Skeletal muscle tissue (tissue), 4 donors: ENCODE results near the gene COX7A2L. TPM values are rescaled to one million over a fixed set of nuclear protein-coding genes. Genes with fewer than 3 reads are reported as not detected.
"Not testable (repeated sequence)": the region's sequence is repeated elsewhere in the genome, so short reads cannot be mapped to it uniquely, and the experiment has no call there.

Source experiments
- H3K27ac ChIP-seq: one replicate; pipeline ENCODE4 v1.7.0; 2013; ENCODE audit warnings: mild to moderate bottlenecking, low read depth, low read length, inconsistent platforms
- H3K27me3 ChIP-seq, 3 donors: one replicate each; pipeline ENCODE4 v1.7.0; 2013; ENCODE audit warnings: low read length in 3 of 3; ENCODE audit not compliant: control insufficient read depth in 3 of 3, insufficient read depth in 3 of 3
- H3K36me3 ChIP-seq, 3 donors: one replicate each; pipeline ENCODE4 v1.7.0; 2013; ENCODE audit warnings: low read length in 3 of 3; ENCODE audit not compliant: control insufficient read depth in 3 of 3, insufficient read depth in 3 of 3
- H3K4me1 ChIP-seq, 3 donors: one replicate each; pipeline ENCODE4 v1.7.0; 2013; ENCODE audit warnings: low read length in 3 of 3, mild to moderate bottlenecking in 3 of 3; ENCODE audit not compliant: control insufficient read depth in 3 of 3, insufficient read depth in 3 of 3
- H3K4me3 ChIP-seq, 3 donors: one replicate each; pipeline ENCODE4 v1.7.0; 2013; ENCODE audit warnings: low read length in 3 of 3
- H3K9ac ChIP-seq, 3 donors: one replicate each; pipeline ENCODE4 v1.7.0; 2013; ENCODE audit warnings: low read length in 3 of 3, mild to moderate bottlenecking in 3 of 3, moderate library complexity in 2 of 3, low read depth in 1 of 3
- H3K9me3 ChIP-seq, 3 donors: one replicate each; pipeline ENCODE4 v1.7.0; 2013; ENCODE audit warnings: low read length in 3 of 3; ENCODE audit not compliant: control insufficient read depth in 3 of 3
- total RNA-seq: library from RNA; depleted of rRNA; stranded (reverse); fragments of >200 nt; gene quantifications from one replicate; pipeline ENCODE4 v1.2.3, GENCODE V29; 2014
- donor health status: Osteomylitis.

The COX7A2L gene, protein sequence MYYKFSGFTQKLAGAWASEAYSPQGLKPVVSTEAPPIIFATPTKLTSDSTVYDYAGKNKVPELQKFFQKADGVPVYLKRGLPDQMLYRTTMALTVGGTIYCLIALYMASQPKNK
- 180 TPM for total RNA-seq

DNA sequence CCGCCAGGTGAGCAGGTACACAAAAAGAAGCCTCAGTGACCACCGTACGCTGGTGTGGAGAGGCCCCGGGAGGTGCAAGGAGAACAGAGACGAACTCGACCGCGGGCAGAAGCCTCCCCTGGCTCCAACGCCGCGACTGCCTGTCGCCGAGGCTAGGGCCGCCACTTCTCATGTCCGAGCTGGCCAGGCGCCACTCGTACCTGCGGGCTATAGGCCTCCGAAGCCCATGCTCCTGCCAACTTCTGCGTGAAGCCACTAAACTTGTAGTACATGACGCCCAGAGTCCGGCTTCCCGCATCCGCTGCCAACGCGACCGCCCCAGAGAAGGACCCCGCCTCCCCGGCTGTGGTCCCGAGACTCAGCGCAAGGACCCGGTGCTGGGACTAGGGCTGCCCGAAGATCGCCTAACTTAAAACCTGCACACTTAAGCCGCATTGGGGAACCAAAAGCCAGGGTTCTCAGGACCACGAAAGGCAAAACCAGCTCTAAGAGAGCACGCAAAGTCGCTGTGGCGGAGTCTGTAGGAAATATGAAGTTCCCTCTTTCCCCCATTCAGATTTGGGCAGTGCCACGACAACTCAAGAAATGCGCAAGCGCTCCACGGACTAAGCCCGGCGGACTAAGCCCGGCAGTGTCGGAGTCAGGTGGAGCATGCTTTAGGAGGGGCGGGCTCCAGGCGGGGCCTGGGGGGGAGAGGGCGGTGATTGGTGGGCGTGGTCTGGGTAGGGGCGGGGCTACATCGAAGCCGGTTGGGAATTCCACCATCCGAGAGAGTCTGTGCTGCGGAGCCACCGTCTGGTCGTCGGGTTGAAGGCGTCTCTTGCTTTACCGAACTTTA is at the start of gene COX7A2L:
TSS of gene COX7A2L (minus strand) at position 328 of the 838 bp plus-strand sequence. CDS start at position 272, 56 bp downstream.
- H3K9me3 ChIP-seq, result no peaks in the 10 kb centered on the region
- peak within 1 kb of the TSS; percentile 93 to 99 (median 99) for H3K4me3 ChIP-seq
- H3K27me3 ChIP-seq, result no peaks in the 10 kb centered on the region
- peak within 1 kb of the TSS; percentile 95 for H3K27ac ChIP-seq
- peak within 1 kb of the TSS; percentile 97 to 99 (median 99) for H3K9ac ChIP-seq
- H3K4me1 ChIP-seq, result peaks cover 18 to 29% (median 25%) of the 10 kb centered on the region in 3 donors
- peaks cover 0 to under 1% (median 0%) of the 10 kb centered on the region in 3 donors for H3K36me3 ChIP-seq

DNA sequence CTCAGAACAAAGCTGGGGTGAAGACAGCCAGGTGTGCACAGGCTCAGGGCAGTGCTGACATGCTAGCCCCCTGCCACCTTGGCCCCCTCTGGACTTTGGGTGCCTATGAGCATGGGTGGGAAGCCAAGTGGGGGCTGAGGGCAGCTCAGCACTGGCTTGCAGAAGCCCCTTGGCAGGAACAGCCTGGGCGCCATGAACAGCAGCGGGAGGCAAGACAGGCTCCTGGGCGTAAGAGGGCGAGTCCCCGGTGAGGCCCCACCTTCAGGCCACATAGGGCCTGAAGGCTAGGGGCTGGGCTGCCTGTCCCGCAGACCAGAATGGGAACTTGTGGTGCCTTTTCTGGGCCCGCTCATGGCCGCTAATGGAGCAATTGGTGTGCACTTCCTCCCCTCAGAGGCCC is 47.0 kb upstream of the COX7A2L start:
- Histone ChIP-seq H3K9me3 (no peaks in the 10 kb centered on the region), H3K9ac (no peak overlapping the region), H3K27me3 (no peaks in the 10 kb centered on the region), H3K27ac (no peak overlapping the region), H3K4me3 (no peak overlapping the region), H3K36me3 (no peaks in the 10 kb centered on the region), H3K4me1 (no peaks in the 10 kb centered on the region)

DNA sequence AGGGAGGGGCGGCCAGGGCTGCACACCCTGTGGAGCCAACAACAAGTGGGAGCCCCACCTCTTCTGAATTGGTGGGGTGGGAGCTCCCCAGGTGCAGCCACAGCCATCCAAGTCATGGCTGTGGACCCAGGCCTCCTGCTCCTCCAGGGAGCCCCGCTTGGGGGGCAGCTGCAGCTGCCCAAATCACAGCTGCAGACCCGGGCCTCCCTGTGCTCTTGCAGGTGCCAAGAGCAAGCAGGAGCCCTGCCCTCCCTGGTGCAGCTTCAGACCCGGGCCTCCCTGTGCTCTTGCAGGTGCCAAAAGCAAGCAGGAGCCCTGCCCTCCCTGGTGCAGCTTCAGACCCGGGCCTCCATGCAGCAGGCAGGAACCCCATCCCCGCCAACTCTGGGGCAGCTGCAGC is 46.5 kb upstream of the COX7A2L start:
- Histone ChIP-seq H3K9ac (no peak overlapping the region), H3K4me1 (no peaks in the 10 kb centered on the region), H3K27ac (no peak overlapping the region), H3K36me3 (no peaks in the 10 kb centered on the region), H3K9me3 (no peaks in the 10 kb centered on the region), H3K4me3 (no peak overlapping the region), H3K27me3 (no peaks in the 10 kb centered on the region)

DNA sequence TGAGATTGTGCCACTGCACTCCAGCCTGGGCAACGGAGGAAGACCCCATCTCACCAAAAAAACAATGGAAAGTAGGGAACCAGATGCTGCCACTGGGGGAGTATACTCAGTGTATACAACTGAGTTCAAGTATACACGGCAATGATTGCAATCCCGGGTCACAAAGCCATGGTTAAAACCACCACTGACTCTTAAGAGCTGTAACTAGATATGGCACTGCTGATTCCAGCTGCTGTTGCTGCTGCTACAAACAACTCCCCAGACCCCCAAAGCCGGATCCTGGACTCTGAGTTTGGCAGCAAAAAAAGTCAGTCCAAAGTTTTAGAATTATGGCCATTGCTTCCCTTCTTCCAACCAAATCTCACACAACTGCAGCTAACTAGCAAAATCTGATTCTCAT is 43.7 kb upstream of the COX7A2L start:
- no peak overlapping the region for H3K27ac ChIP-seq
- no peaks in the 10 kb centered on the region for H3K36me3 ChIP-seq
- H3K4me1 ChIP-seq, result no peaks in the 10 kb centered on the region
- H3K27me3 ChIP-seq, result no peaks in the 10 kb centered on the region
- H3K9ac ChIP-seq, result no peak overlapping the region
- no peak overlapping the region for H3K4me3 ChIP-seq
- no peaks in the 10 kb centered on the region for H3K9me3 ChIP-seq

DNA sequence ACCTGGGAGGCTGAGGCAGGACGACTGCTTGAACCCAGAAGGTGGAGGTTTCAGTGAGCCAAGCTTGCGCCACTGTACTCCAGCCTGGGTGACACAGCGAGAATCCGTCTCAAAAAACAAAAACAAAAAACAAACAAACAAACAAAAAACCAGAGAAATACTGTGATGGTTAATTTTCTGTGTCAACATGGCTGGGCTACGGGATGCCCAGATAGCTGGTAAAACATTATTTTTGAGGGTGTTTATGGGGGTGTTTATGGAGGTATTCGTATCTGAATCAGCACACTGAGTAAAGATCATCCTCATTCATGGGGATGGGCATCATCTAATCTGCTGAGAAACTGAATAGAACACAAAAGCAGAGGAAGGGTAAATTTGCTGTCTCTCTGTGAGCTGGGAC is 40.8 kb upstream of the COX7A2L start:
- Histone ChIP-seq H3K36me3 (no peaks in the 10 kb centered on the region), H3K9me3 (no peaks in the 10 kb centered on the region), H3K9ac (no peak overlapping the region), H3K4me3 (no peak overlapping the region), H3K27me3 (no peaks in the 10 kb centered on the region), H3K4me1 (no peaks in the 10 kb centered on the region), H3K27ac (no peak overlapping the region)

DNA sequence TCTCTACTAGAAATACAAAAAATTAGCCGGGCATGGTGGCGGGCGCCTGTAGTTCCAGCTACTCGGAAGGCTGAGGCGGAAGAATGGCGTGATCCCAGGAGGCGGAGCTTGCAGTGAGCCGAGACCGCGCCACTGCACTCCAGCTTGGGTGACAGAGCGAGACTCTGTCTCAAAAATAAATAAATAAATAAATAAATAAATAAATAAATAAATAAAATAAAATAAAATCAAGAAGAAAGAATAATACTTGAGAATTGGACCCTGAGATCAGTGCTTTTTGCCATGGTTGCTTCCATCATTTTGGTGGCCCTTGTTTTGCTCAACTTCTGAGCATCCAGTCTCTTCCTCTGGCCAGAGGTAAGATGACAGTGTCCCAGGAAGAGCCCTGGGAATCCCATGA is 37.0 kb upstream of the COX7A2L start:
- H3K4me1 ChIP-seq, H3K36me3 ChIP-seq, H3K9me3 ChIP-seq, H3K27ac ChIP-seq, H3K4me3 ChIP-seq, H3K27me3 ChIP-seq, H3K9ac ChIP-seq: not testable (repeated sequence)

DNA sequence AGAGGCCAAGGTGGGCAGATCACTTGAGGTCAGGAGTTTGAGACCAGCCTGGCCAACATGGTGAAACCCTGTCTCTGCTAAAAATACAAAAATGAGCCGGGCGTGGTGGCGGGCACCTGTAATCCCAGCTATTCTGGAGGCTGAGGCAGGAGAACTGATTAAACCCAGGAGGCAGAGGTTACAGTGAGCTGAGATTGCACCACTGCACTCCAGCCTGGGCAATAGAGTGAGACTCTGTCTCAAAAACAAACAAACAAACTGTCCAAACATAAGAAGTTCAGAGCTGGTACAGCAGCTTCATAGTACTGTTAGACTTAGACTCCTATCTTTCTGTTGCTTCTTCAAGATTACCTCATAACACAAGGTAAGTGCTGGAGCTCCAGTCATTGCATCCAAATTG is 32.3 kb upstream of the COX7A2L start:
- H3K4me1 ChIP-seq, H3K27ac ChIP-seq, H3K9me3 ChIP-seq, H3K27me3 ChIP-seq, H3K4me3 ChIP-seq, H3K9ac ChIP-seq, H3K36me3 ChIP-seq: not testable (repeated sequence)

DNA sequence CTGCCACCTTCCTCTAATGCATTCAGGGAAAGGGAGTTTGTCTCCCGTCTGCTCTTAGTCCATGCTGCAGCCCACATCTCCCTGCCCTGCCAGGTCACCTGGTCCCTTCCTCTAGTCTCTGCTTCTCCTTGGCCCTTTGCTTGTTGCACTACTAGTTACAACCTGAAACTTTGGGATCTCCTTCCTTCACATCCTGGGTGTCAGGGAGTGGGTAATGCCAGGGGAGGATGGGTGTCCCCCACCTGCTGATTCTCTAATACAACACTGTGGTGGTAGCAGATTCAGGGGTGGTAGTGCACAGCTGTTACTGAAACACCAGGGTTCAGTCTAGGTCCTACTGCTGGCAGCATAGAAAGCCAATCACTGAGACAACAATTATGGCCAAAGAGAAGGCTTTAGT is 31.2 kb upstream of the COX7A2L start:
- Histone ChIP-seq H3K9me3 (no peaks in the 10 kb centered on the region), H3K27ac (no peak overlapping the region), H3K27me3 (no peaks in the 10 kb centered on the region), H3K36me3 (no peaks in the 10 kb centered on the region), H3K4me1 (peaks cover 0 to 3% (median 0%) of the 10 kb centered on the region in 3 donors), H3K9ac (no peak overlapping the region), H3K4me3 (no peak overlapping the region)

DNA sequence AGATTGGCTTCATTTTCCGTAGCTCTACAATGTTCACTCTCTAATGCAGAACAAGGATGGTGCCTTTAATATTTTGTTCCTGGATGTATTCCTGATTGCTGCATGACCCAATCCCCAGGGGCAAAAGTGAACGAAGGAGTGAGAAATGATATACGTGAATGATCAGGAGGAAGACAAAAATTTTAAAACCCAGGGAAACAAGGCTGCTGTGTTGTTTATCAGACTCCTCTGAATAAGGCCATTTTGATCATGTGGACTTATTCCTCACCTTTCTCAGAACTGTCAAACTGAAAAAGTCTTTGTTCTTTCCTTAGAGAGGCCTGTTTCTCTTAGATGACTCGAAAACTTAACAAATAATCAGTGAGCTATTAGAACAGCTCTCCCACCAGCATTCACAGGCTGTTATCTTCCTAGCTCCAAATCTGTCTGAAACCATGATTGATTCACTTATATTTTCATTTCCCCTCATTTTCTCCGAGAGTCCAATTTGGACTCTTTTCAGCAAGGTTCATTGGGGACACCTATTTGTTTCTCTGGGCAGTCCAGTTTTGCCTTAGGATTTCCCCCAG is 29.5 kb upstream of the COX7A2L start:
- Histone ChIP-seq H3K4me1 (peaks cover 0 to 3% (median 0%) of the 10 kb centered on the region in 3 donors), H3K9me3 (no peaks in the 10 kb centered on the region), H3K27me3 (no peaks in the 10 kb centered on the region), H3K4me3 (no peak overlapping the region), H3K9ac (no peak overlapping the region), H3K36me3 (no peaks in the 10 kb centered on the region), H3K27ac (no peak overlapping the region)

DNA sequence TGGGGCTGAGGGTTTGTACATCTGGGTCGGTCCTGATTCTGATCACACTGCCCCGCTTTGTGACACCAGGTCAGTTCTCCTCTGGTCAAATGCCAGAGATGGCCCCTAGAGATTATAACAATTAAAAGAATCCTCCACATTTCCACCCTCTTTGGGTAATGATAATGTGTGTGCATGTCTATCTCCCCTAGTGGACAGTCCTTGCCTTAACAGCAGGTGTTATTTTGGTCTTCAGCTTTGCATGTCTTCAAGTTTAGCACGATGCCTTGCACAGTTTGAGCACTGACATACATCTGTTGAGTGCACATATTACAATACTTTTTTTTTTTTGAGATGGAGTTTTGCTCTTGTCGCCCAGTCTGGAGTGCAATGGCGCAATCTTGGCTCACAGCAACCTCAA is 25.7 kb upstream of the COX7A2L start:
- Histone ChIP-seq H3K9ac (no peak overlapping the region), H3K4me3 (no peak overlapping the region), H3K9me3 (no peaks in the 10 kb centered on the region), H3K36me3 (no peaks in the 10 kb centered on the region), H3K27ac (no peak overlapping the region), H3K4me1 (peaks cover 0 to 3% (median 0%) of the 10 kb centered on the region in 3 donors), H3K27me3 (peaks cover 0 to 3% (median 3%) of the 10 kb centered on the region in 3 donors)
